NCI-H2227 (cell line): ENCODE results near the gene TMEM125.

Experiments used
- DNase-seq: peaks from one replicate; lab custom pipeline; 2025; ENCODE audit not compliant: unreplicated experiment; lab: John Stamatoyannopoulos, UW

TMEM125 gene

GRCh38 chr1:43246466-43247213 lies 23.1 kb upstream of the TMEM125 start:
- DNase-seq: no peak

- no peak for DNase-seq
Measured at GRCh38 chr1:43247256-43247921, 22.4 kb upstream of the TMEM125 start.

GRCh38 chr1:43250351-43250761 lies 19.4 kb upstream of the TMEM125 start:
- DNase-seq: no peak

GRCh38 chr1:43251024-43251423 lies 18.8 kb upstream of the TMEM125 start:
- DNase-seq: no peak

GRCh38 chr1:43252225-43252624 lies 17.6 kb upstream of the TMEM125 start:
- no peak for DNase-seq

- DNase-seq: no peak
Measured at GRCh38 chr1:43253173-43253572, 16.6 kb upstream of the TMEM125 start.

GRCh38 chr1:43253876-43254275 lies 15.9 kb upstream of the TMEM125 start:
- no peak for DNase-seq

GRCh38 chr1:43255438-43256210 lies 14.2 kb upstream of the TMEM125 start:
- no peak for DNase-seq

- no peak for DNase-seq
Measured at GRCh38 chr1:43256675-43257570, 12.9 kb upstream of the TMEM125 start.

- DNase-seq: no peak
Measured at GRCh38 chr1:43258370-43258769, 11.4 kb upstream of the TMEM125 start.

GRCh38 chr1:43265431-43265830 lies 4.4 kb upstream of the TMEM125 start:
- no peak for DNase-seq

- DNase-seq: no peak
Measured at GRCh38 chr1:43266881-43267280, 2.9 kb upstream of the TMEM125 start.

- no peak for DNase-seq
Measured at GRCh38 chr1:43267291-43267805, 2.4 kb upstream of the TMEM125 start.

- DNase-seq: no peak
Measured at GRCh38 chr1:43267818-43268425, 1.9 kb upstream of the TMEM125 start.

GRCh38 chr1:43270421-43271095 lies 775 bp downstream of the TMEM125 start:
- no peak for DNase-seq

- DNase-seq: no peak
Measured at GRCh38 chr1:43271186-43272118, 1.7 kb downstream of the TMEM125 start.

- DNase-seq: no peak
Measured at GRCh38 chr1:43272161-43272560, 2.4 kb downstream of the TMEM125 start.
